ENCODE measurements around the gene DBNDD1. TPM values are rescaled to one million over a fixed set of nuclear protein-coding genes. Genes with fewer than 3 reads are reported as not detected.
A peak's percentile ranks its signal among the peaks of the same experiment; 100 is the strongest.

Gene DBNDD1
- total RNA-seq, 1 donor from 2014 or later: 4.2 TPM

GRCh38 chr16:90053902-90054500 lies 34.7 kb upstream of the DBNDD1 start:
- no peak overlapping the region for H3K4me3 ChIP-seq
- no peaks in the 10 kb centered on the region for H3K27me3 ChIP-seq (ENCODE audit: low read depth)
- no peak for TF ChIP-seq CTCF (IDR thresholded peaks at IDR 0.05)
- H3K36me3 ChIP-seq: no peaks in the 10 kb centered on the region
- peaks cover 11% of the 10 kb centered on the region for H3K9me3 ChIP-seq
- ATAC-seq (no peak), DNase-seq (no peak)
- no peak overlapping the region for H3K27ac ChIP-seq
- intact Hi-C loops (cut with DNase I): no loop called here
- H3K4me1 ChIP-seq: no peaks in the 10 kb centered on the region

- no peak overlapping the region for H3K27ac ChIP-seq
- intact Hi-C loops (cut with DNase I): no loop called here
- no peak overlapping the region for H3K4me3 ChIP-seq
- no peaks in the 10 kb centered on the region for H3K36me3 ChIP-seq
- peaks cover 11% of the 10 kb centered on the region for H3K9me3 ChIP-seq
- no peak for TF ChIP-seq CTCF (IDR thresholded peaks at IDR 0.05)
- H3K27me3 ChIP-seq (ENCODE audit: low read depth): peaks cover 11% of the 10 kb centered on the region
- H3K4me1 ChIP-seq: peaks cover 14% of the 10 kb centered on the region
- DNase-seq (no peak), ATAC-seq (no peak)
Observed at GRCh38 chr16:90050969-90051368, 31.7 kb upstream of the DBNDD1 start.

- DNase-seq (no peak), ATAC-seq (no peak)
- Histone ChIP-seq H3K36me3 (peaks cover under 1% of the 10 kb centered on the region), H3K4me3 (no peak overlapping the region), H3K27ac (no peak overlapping the region), H3K4me1 (peaks cover 14% of the 10 kb centered on the region), H3K9me3 (no peaks in the 10 kb centered on the region), H3K27me3 (ENCODE audit: low read depth) (peaks cover 12% of the 10 kb centered on the region)
- TF ChIP-seq CTCF (IDR thresholded peaks at IDR 0.05): no peak
- intact Hi-C loops (cut with DNase I): no loop called here
Observed at GRCh38 chr16:90048737-90049330, 29.6 kb upstream of the DBNDD1 start.

- intact Hi-C loops (cut with DNase I): no loop called here
- no peak for TF ChIP-seq CTCF (IDR thresholded peaks at IDR 0.05)
- DNase-seq (no peak), ATAC-seq (no peak)
- H3K27me3 ChIP-seq (ENCODE audit: low read depth): peaks cover 12% of the 10 kb centered on the region
- peaks cover 6% of the 10 kb centered on the region for H3K36me3 ChIP-seq
- peaks cover 14% of the 10 kb centered on the region for H3K4me1 ChIP-seq
- H3K27ac ChIP-seq: no peak overlapping the region
- no peak overlapping the region for H3K4me3 ChIP-seq
- H3K9me3 ChIP-seq: no peaks in the 10 kb centered on the region
Observed at GRCh38 chr16:90048347-90048722, 29.1 kb upstream of the DBNDD1 start.

- DNase-seq: no peak
- no peaks in the 10 kb centered on the region for H3K9me3 ChIP-seq
Observed at GRCh38 chr16:90047714-90048346, 28.6 kb upstream of the DBNDD1 start.

More at GRCh38 chr16:90047714-90048346, 28.6 kb upstream of the DBNDD1 start:
- H3K4me1 ChIP-seq: peaks cover 14% of the 10 kb centered on the region
- TF ChIP-seq CTCF (IDR thresholded peaks at IDR 0.05): no peak
- peak overlapping the region; percentile 51 for H3K4me3 ChIP-seq
- intact Hi-C loops (cut with DNase I): no loop called here
- H3K27ac ChIP-seq: no peak overlapping the region
- peak; percentile 43 to 48 for ATAC-seq
- peaks cover 11% of the 10 kb centered on the region for H3K36me3 ChIP-seq
- peaks cover 12% of the 10 kb centered on the region for H3K27me3 ChIP-seq (ENCODE audit: low read depth)
